Endothelial cell of umbilical vein (primary cell): ENCODE measurements around the gene SSRP1. TPM values are rescaled to one million over a fixed set of nuclear protein-coding genes. Genes with fewer than 3 reads are reported as not detected.

Experiments
- BruUV-seq: library from RNA; stranded (reverse); fragments of 400-500 nt; replicated peaks from 2 replicates; lab custom pipeline; 2021; lab: Mats Ljungman, UMichigan
- CTCF ChIA-PET: fragments of 300-600, 350-600 bp; sonication (Branson Sonifier 250); formaldehyde crosslinking; loops from one replicate; lab custom pipeline; 2021; ENCODE audit warnings: antibody characterized with exemption, inconsistent platforms; lab: Charles Lee
- POLR2A ChIA-PET: fragments of 300-600, 350-600 bp; sonication (Branson Sonifier 250); formaldehyde crosslinking; loops from one replicate; lab custom pipeline; 2021; ENCODE audit warnings: antibody characterized with exemption, inconsistent platforms; lab: Charles Lee
- DNase-seq: peaks from one replicate; pipeline ENCODE4 v3.0.0-alpha.2; 2011; ENCODE audit warnings: low read depth, low spot score
- FAIRE-seq: peaks from 2 replicates; lab custom pipeline; 2011; peaks lifted over from hg19 to GRCh38; lab: Jason Lieb, UNC
- H2AFZ ChIP-seq: 2 replicates; pipeline ENCODE4 v1.6.0; 2012; ENCODE audit warnings: low read depth, low read length, control low read depth, inconsistent platforms
- H3K27ac ChIP-seq: 2 replicates; pipeline ENCODE4 v1.5.1; 2011; ENCODE audit warnings: low read depth, mild to moderate bottlenecking, control low read depth, low read length, moderate library complexity; ENCODE audit not compliant: insufficient read depth
- H3K27me3 ChIP-seq, 2 experiments: 2 replicates each; pipeline versions ENCODE4 v1.6.0 to v1.6.1; 2011; ENCODE audit warnings: low read length in 2 of 2, mixed read lengths in 1 of 2; ENCODE audit not compliant: control insufficient read depth in 2 of 2, insufficient read depth in 2 of 2
- H3K36me3 ChIP-seq, 2 experiments: 2 replicates in 1 of 2; 3 replicates in 1 of 2; pipeline ENCODE4 v1.5.1; 2011; ENCODE audit warnings: low read length in 2 of 2, mild to moderate bottlenecking in 1 of 2, moderate library complexity in 1 of 2; ENCODE audit not compliant: control insufficient read depth in 2 of 2, insufficient read depth in 2 of 2; ENCODE audit errors: extremely low read depth in 1 of 2
- H3K4me1 ChIP-seq: 3 replicates; pipeline ENCODE4 v1.5.1; 2011; ENCODE audit warnings: mild to moderate bottlenecking, low read length; ENCODE audit not compliant: control insufficient read depth, insufficient read depth; ENCODE audit errors: extremely low read depth
- H3K4me2 ChIP-seq: 2 replicates; pipeline ENCODE4 v1.6.1; 2011; ENCODE audit warnings: low read length, control low read depth, mixed read lengths; ENCODE audit not compliant: insufficient read depth
- H3K4me3 ChIP-seq, 3 experiments: fragments of 200-600 bp in 1 of 3; sonication (generic), shearing (Covaris generic) in 1 of 3; replicated peaks in 1 of 3; 2 replicates each; pipeline ENCODE4 v1.5.1; 2011 to 2016; ENCODE audit warnings: control low read depth in 3 of 3, low read length in 3 of 3, mild to moderate bottlenecking in 2 of 3, inconsistent platforms in 1 of 3, low read depth in 1 of 3, moderate library complexity in 1 of 3; ENCODE audit not compliant: insufficient read depth in 1 of 3
- H3K79me2 ChIP-seq: 2 replicates; pipeline ENCODE4 v1.6.0; 2012; ENCODE audit warnings: low read length, inconsistent platforms; ENCODE audit not compliant: control insufficient read depth, insufficient read depth
- H3K9ac ChIP-seq: replicated peaks from 2 replicates; pipeline ENCODE3; 2011; ENCODE audit warnings: low read length, control low read depth; ENCODE audit not compliant: insufficient read depth; ENCODE audit errors: extremely low read depth
- H3K9me1 ChIP-seq: replicated peaks from 3 replicates; pipeline ENCODE4 v1.6.0; 2011; ENCODE audit warnings: mild to moderate bottlenecking, low read length; ENCODE audit not compliant: control insufficient read depth, insufficient read depth; ENCODE audit errors: extremely low read depth
- H3K9me3 ChIP-seq: replicated peaks from 2 replicates; pipeline ENCODE4 v1.5.1; 2012; ENCODE audit warnings: low read length, inconsistent platforms; ENCODE audit not compliant: control insufficient read depth, insufficient read depth
- H4K20me1 ChIP-seq: replicated peaks from 2 replicates; pipeline ENCODE3; 2011; ENCODE audit warnings: mild to moderate bottlenecking, low read length; ENCODE audit not compliant: control insufficient read depth, insufficient read depth; ENCODE audit errors: extremely low read depth
- EZH2 ChIP-seq: IDR thresholded peaks from 2 replicates; pipeline ENCODE4 v1.6.1; 2012; ENCODE audit warnings: borderline replicate concordance, low read depth, mild to moderate bottlenecking, moderate library complexity, low read length, inconsistent platforms; ENCODE audit not compliant: severe bottlenecking
- FOS ChIP-seq: IDR thresholded peaks from 2 replicates; pipeline ENCODE4 v1.6.1; 2011; ENCODE audit warnings: mild to moderate bottlenecking, low read length, moderate library complexity, borderline replicate concordance; ENCODE audit not compliant: insufficient read depth
- GATA2 ChIP-seq: IDR thresholded peaks from 2 replicates; pipeline ENCODE4 v1.7.0; 2011; ENCODE audit warnings: low read depth, mild to moderate bottlenecking, moderate library complexity, mixed read lengths, low read length; ENCODE audit not compliant: insufficient read length, insufficient read depth
- JUN ChIP-seq: IDR thresholded peaks from 2 replicates; pipeline ENCODE4 v1.6.1; 2011; ENCODE audit warnings: borderline replicate concordance, low read depth; ENCODE audit not compliant: insufficient read length, insufficient read depth
- POLR2A ChIP-seq: IDR thresholded peaks from 2 replicates; pipeline ENCODE4 v1.6.1; 2012; ENCODE audit warnings: low read depth, mild to moderate bottlenecking, control low read depth, low read length
- POLR2AphosphoS5 ChIP-seq: IDR thresholded peaks from 2 replicates; pipeline ENCODE4 v1.6.1; 2012; ENCODE audit warnings: low read depth, mild to moderate bottlenecking, control low read depth, low read length, moderate library complexity; ENCODE audit not compliant: insufficient read depth
- dilution Hi-C: fragments of 300-500 bp; cut with MboI; formaldehyde crosslinking; loops from one replicate; pipeline ENCODE4 v1.15.0; 2019; ENCODE audit warnings: low sequenced_read_pairs; ENCODE audit not compliant: extremely low pct_ligation_motif_present
- intact Hi-C: fragments of 100-400 bp; cut with micrococcal nuclease; formaldehyde crosslinking; loops from one replicate; pipeline ENCODE4 v1.10.0; 2022
- polyA plus RNA-seq, 4 experiments: library from polyadenylated mRNA; depleted of rRNA in 3 of 4; stranded (reverse) in 3 of 4; unstranded in 1 of 4; fragments of >200 nt; gene quantifications; 2 replicates each; pipeline versions ENCODE4 v1.2.1 to v1.2.3, GENCODE V29; 2011 to 2012; ENCODE audit warnings: missing spikeins in 1 of 4
- total RNA-seq: library from RNA; stranded (reverse); gene quantifications from 2 replicates; pipeline ENCODE4 v1.2.3, GENCODE V29; 2021
- TF ChIP-seq, protein P1 (sequence below): IDR thresholded peaks from 2 replicates; pipeline ENCODE4 v1.6.1; 2011; ENCODE audit not compliant: insufficient read depth, insufficient read length
- TF ChIP-seq, protein P2 (sequence below), 2 donors: IDR thresholded peaks; 1 replicate in 1 of 2; 2 replicates in 1 of 2; pipeline ENCODE4 v1.5.1; 2011; ENCODE audit warnings: low read length in 2 of 2, mild to moderate bottlenecking in 2 of 2, moderate library complexity in 2 of 2, control low read depth in 1 of 2, inconsistent platforms in 1 of 2, low read depth in 1 of 2; ENCODE audit not compliant: insufficient read depth in 1 of 2; ENCODE audit errors: extremely low read depth in 1 of 2

The SSRP1 gene
- total and polyA plus RNA-seq, 2 donors (not counting 3 experiments of a cell fraction or from before 2014, with no cell fraction given): 130 to 146 TPM

- BruUV-seq: TSS peak; percentile 94
- FAIRE-seq (no peak), DNase-seq (no peak)
- Histone ChIP-seq H4K20me1 (no peaks in the 10 kb centered on the region), H3K4me1 (peaks cover 17% of the 10 kb centered on the region), H3K79me2 (peaks cover 28% of the 10 kb centered on the region), H3K9me3 (no peaks in the 10 kb centered on the region), H3K36me3 (peaks cover 11 to 16% of the 10 kb centered on the region in 2 experiments), H3K9ac (peak overlapping the region; percentile 85), H3K9me1 (no peaks in the 10 kb centered on the region), H3K27ac (peak overlapping the region; percentile 47), H3K27me3 (peaks cover 4 to 9% of the 10 kb centered on the region in 2 experiments), H3K4me2 (peak overlapping the region; percentile 79), H2AFZ (peak overlapping the region; percentile 83), H3K4me3 (peak overlapping the region in 2 of 3 experiments; percentile 55 to 58)
- intact Hi-C loops: loop anchor here (5.0 kb wide), 1 partner anchor 331 kb away; the partner anchor contains the start of gene ZDHHC5
- TF ChIP-seq, protein P1, sequence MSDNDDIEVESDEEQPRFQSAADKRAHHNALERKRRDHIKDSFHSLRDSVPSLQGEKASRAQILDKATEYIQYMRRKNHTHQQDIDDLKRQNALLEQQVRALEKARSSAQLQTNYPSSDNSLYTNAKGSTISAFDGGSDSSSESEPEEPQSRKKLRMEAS: no peak
- no peak for TF ChIP-seq POLR2A
- TF ChIP-seq, protein P2, sequence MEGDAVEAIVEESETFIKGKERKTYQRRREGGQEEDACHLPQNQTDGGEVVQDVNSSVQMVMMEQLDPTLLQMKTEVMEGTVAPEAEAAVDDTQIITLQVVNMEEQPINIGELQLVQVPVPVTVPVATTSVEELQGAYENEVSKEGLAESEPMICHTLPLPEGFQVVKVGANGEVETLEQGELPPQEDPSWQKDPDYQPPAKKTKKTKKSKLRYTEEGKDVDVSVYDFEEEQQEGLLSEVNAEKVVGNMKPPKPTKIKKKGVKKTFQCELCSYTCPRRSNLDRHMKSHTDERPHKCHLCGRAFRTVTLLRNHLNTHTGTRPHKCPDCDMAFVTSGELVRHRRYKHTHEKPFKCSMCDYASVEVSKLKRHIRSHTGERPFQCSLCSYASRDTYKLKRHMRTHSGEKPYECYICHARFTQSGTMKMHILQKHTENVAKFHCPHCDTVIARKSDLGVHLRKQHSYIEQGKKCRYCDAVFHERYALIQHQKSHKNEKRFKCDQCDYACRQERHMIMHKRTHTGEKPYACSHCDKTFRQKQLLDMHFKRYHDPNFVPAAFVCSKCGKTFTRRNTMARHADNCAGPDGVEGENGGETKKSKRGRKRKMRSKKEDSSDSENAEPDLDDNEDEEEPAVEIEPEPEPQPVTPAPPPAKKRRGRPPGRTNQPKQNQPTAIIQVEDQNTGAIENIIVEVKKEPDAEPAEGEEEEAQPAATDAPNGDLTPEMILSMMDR (IDR thresholded peaks at IDR 0.05; ENCODE audit: extremely low read depth in 1 of 2, insufficient read depth in 1 of 2, low read depth in 1 of 2, low read length in 2 of 2): no peak
- no peak for TF ChIP-seq GATA2
- TF ChIP-seq JUN: no peak
- TF ChIP-seq POLR2AphosphoS5: no peak
- TF ChIP-seq FOS: no peak
- no peak for TF ChIP-seq EZH2
- POLR2A ChIA-PET: interaction anchor here (0.9 to 1.1 kb wide), 4 partner anchors 10 to 63 kb away, joined by 3 to 4 read pairs (median 3); no protein-coding TSS in a partner anchor
- CTCF ChIA-PET: interaction anchor here (0.9 to 1.6 kb wide), 9 partner anchors 10 to 495 kb away, joined by 3 to 10 read pairs (median 5); no protein-coding TSS in a partner anchor
- dilution Hi-C loops: no loop called here
These were observed 497 bp upstream of the SSRP1 start for GRCh38 chr11:57336111-57336666.
